Brain microvascular endothelial cell (primary cell): Measurements from ENCODE around the gene IRAK4.
A peak's percentile ranks its signal among the peaks of the same experiment; 100 is the strongest.

Experiments
- DNase-seq: peaks from one replicate; pipeline ENCODE4 v3.0.0-alpha.2; 2020
- H3K27ac ChIP-seq: fragments of 250-450 bp; sonication (Bioruptor Pico); 2 replicates; pipeline ENCODE4 v1.5.1; 2020; ENCODE audit warnings: mild to moderate bottlenecking, moderate library complexity
- H3K27me3 ChIP-seq: fragments of 250-450 bp; sonication (Bioruptor Pico); replicated peaks from 2 replicates; pipeline ENCODE4 v1.5.1; 2020; ENCODE audit warnings: mild to moderate bottlenecking
- H3K36me3 ChIP-seq: fragments of 250-450 bp; sonication (Bioruptor Pico); replicated peaks from 2 replicates; pipeline ENCODE4 v1.5.1; 2020; ENCODE audit warnings: mild to moderate bottlenecking
- H3K4me3 ChIP-seq: 2 replicates; pipeline ENCODE4 v1.5.1; 2011; ENCODE audit warnings: low read depth, mild to moderate bottlenecking, control low read depth, low read length, moderate library complexity
- CTCF ChIP-seq: IDR thresholded peaks from 2 replicates; pipeline ENCODE4 v1.5.1; 2011; ENCODE audit warnings: low read depth, mild to moderate bottlenecking, moderate library complexity, low read length, control low read depth, inconsistent platforms; ENCODE audit errors: missing control alignments
- in situ Hi-C: cut with HindIII; loops from 2 replicates; pipeline ENCODE4 v1.10.0; 2017; ENCODE audit warnings: low sequenced_read_pairs, low pct_ligation_motif_present

The IRAK4 gene

GRCh38 chr12:43812057-43812456 is 53.3 kb downstream of the IRAK4 start:
- no peak overlapping the region for H3K27ac ChIP-seq

GRCh38 chr12:43812926-43813325 is 54.2 kb downstream of the IRAK4 start:
- no peak for TF ChIP-seq CTCF
- DNase-seq: no peak
- no peaks in the 10 kb centered on the region for H3K36me3 ChIP-seq
- in situ Hi-C loops: no loop called here
- H3K27ac ChIP-seq: no peak overlapping the region
- H3K27me3 ChIP-seq: no peaks in the 10 kb centered on the region
- no peak overlapping the region for H3K4me3 ChIP-seq

More at GRCh38 chr12:43812057-43812456, 53.3 kb downstream of the IRAK4 start:
- no peak overlapping the region for H3K4me3 ChIP-seq
- DNase-seq: no peak
- in situ Hi-C loops: no loop called here
- H3K36me3 ChIP-seq: no peaks in the 10 kb centered on the region
- H3K27me3 ChIP-seq: no peaks in the 10 kb centered on the region
- TF ChIP-seq CTCF: no peak

- in situ Hi-C loops: no loop called here
- no peak for TF ChIP-seq CTCF
- no peaks in the 10 kb centered on the region for H3K27me3 ChIP-seq
- no peak for DNase-seq
- H3K36me3 ChIP-seq: no peaks in the 10 kb centered on the region
- no peak overlapping the region for H3K27ac ChIP-seq
- no peak overlapping the region for H3K4me3 ChIP-seq
Observed at GRCh38 chr12:43815416-43815815, 56.7 kb downstream of the IRAK4 start.

GRCh38 chr12:43816168-43816567 is 57.4 kb downstream of the IRAK4 start:
- no peak for TF ChIP-seq CTCF
- in situ Hi-C loops: no loop called here
- DNase-seq: no peak

GRCh38 chr12:43824207-43824775 is 65.5 kb downstream of the IRAK4 start:
- Histone ChIP-seq H3K27ac (no peak overlapping the region), H3K4me3 (no peak overlapping the region), H3K27me3 (no peaks in the 10 kb centered on the region), H3K36me3 (no peaks in the 10 kb centered on the region)
- TF ChIP-seq CTCF: no peak
- no peak for DNase-seq
- in situ Hi-C loops: no loop called here

More at GRCh38 chr12:43816168-43816567, 57.4 kb downstream of the IRAK4 start:
- Histone ChIP-seq H3K36me3 (no peaks in the 10 kb centered on the region), H3K27ac (no peak overlapping the region), H3K4me3 (no peak overlapping the region), H3K27me3 (no peaks in the 10 kb centered on the region)

- Histone ChIP-seq H3K36me3 (no peaks in the 10 kb centered on the region), H3K4me3 (no peak overlapping the region), H3K27me3 (no peaks in the 10 kb centered on the region), H3K27ac (no peak overlapping the region)
- TF ChIP-seq CTCF: no peak
- in situ Hi-C loops: no loop called here
- peak; percentile 33 for DNase-seq
Observed at GRCh38 chr12:43826681-43827080, 67.9 kb downstream of the IRAK4 start.
